ENCODE results near the gene FKBP14.
A peak's percentile ranks its signal among the peaks of the same experiment; 100 is the strongest.

The FKBP14 gene

GRCh38 chr7:30026229-30027064 lies at the start of gene FKBP14:
TSS of gene FKBP14 (minus strand) at chr7:30026702. CDS start at chr7:30026508, 194 bp downstream.
- intact Hi-C loops (cut with DNase I): loop anchor here (5.0 to 10.0 kb wide), 2 partner anchors 39 to 108 kb away; partner anchors contain the start of genes MTURN and SCRN1
- DNase-seq: peak; percentile 91 to 99 (median 97)

GRCh38 chr7:30074422-30075030 lies 48.0 kb upstream of the FKBP14 start:
- DNase-seq: peak in 2 of 42 donors; percentile 8 to 18

GRCh38 chr7:30072735-30073134 lies 46.2 kb upstream of the FKBP14 start:
- intact Hi-C loops (cut with DNase I): no loop called here
- no peak for DNase-seq

More at GRCh38 chr7:30074422-30075030, 48.0 kb upstream of the FKBP14 start:
- intact Hi-C loops (cut with DNase I): no loop called here

- intact Hi-C loops (cut with DNase I): no loop called here
These were observed 43.5 kb upstream of the FKBP14 start for GRCh38 chr7:30070052-30070451.

GRCh38 chr7:30069096-30069867 lies 42.8 kb upstream of the FKBP14 start:
- DNase-seq: no peak
- intact Hi-C loops (cut with DNase I): loop anchor here (10.0 kb wide), 1 partner anchor 314 kb away; no protein-coding TSS in a partner anchor

More at GRCh38 chr7:30070052-30070451, 43.5 kb upstream of the FKBP14 start:
- no peak for DNase-seq

GRCh38 chr7:30068117-30068516 lies 41.6 kb upstream of the FKBP14 start:
- DNase-seq: no peak
- intact Hi-C loops (cut with DNase I): loop anchor here (10.0 kb wide), 1 partner anchor 313 kb away; no protein-coding TSS in a partner anchor

- intact Hi-C loops (cut with DNase I): loop anchor here (10.0 kb wide), 1 partner anchor 312 kb away; no protein-coding TSS in a partner anchor
- DNase-seq: no peak
These were observed 40.2 kb upstream of the FKBP14 start for GRCh38 chr7:30066687-30067086.

GRCh38 chr7:30065746-30066145 lies 39.2 kb upstream of the FKBP14 start:
- DNase-seq: no peak
- intact Hi-C loops (cut with DNase I): loop anchor here (10.0 kb wide), 1 partner anchor 311 kb away; no protein-coding TSS in a partner anchor

GRCh38 chr7:30062587-30062986 lies 36.1 kb upstream of the FKBP14 start:
- intact Hi-C loops (cut with DNase I): loop anchor here (10.0 kb wide), 1 partner anchor 308 kb away; no protein-coding TSS in a partner anchor
- DNase-seq: no peak

- intact Hi-C loops (cut with DNase I): loop anchor here (10.0 kb wide), 1 partner anchor 307 kb away; no protein-coding TSS in a partner anchor
- DNase-seq: peak in 37 of 42 donors; percentile 7 to 66 (median 41)
These were observed 35.3 kb upstream of the FKBP14 start for GRCh38 chr7:30061786-30062185.

GRCh38 chr7:30057741-30058140 lies 31.2 kb upstream of the FKBP14 start:
- no peak for DNase-seq

GRCh38 chr7:30053068-30053467 lies 26.6 kb upstream of the FKBP14 start:
- DNase-seq: no peak
- intact Hi-C loops (cut with DNase I): no loop called here

More at GRCh38 chr7:30057741-30058140, 31.2 kb upstream of the FKBP14 start:
- intact Hi-C loops (cut with DNase I): no loop called here

- no peak for DNase-seq
- intact Hi-C loops (cut with DNase I): no loop called here
These were observed 22.7 kb upstream of the FKBP14 start for GRCh38 chr7:30049173-30049572.

- intact Hi-C loops (cut with DNase I): no loop called here
- no peak for DNase-seq
These were observed 22.1 kb upstream of the FKBP14 start for GRCh38 chr7:30048582-30048981.

- no peak for DNase-seq
- intact Hi-C loops (cut with DNase I): no loop called here
These were observed 20.6 kb upstream of the FKBP14 start for GRCh38 chr7:30047124-30047523.

GRCh38 chr7:30046127-30046770 lies 19.7 kb upstream of the FKBP14 start:
- no peak for DNase-seq
- intact Hi-C loops (cut with DNase I): no loop called here

GRCh38 chr7:30041526-30042269 lies 15.2 kb upstream of the FKBP14 start:
- DNase-seq: no peak
- intact Hi-C loops (cut with DNase I): no loop called here

- intact Hi-C loops (cut with DNase I): no loop called here
- no peak for DNase-seq
These were observed 14.4 kb upstream of the FKBP14 start for GRCh38 chr7:30040938-30041337.
